KMS-11 (cell line): ENCODE measurements around the gene RTN1.

ENCODE experiments used
- H2AFZ ChIP-seq: fragments of 200-600 bp; sonication (generic); 2 replicates; pipeline ENCODE4 v1.6.1; 2016; ENCODE audit warnings: antibody characterized with exemption, mixed run types, low read depth
- H3K27ac ChIP-seq: fragments of 200-600 bp; sonication (generic); 2 replicates; pipeline ENCODE4 v1.6.1; 2016; ENCODE audit warnings: mild to moderate bottlenecking, mixed run types
- H3K27me3 ChIP-seq: fragments of 200-600 bp; sonication (generic); 2 replicates; pipeline ENCODE4 v1.6.1; 2017; ENCODE audit warnings: mild to moderate bottlenecking, low read depth, mixed run types, moderate library complexity; ENCODE audit not compliant: insufficient read depth
- H3K36me3 ChIP-seq: fragments of 200-600 bp; sonication (generic); 2 replicates; pipeline ENCODE4 v1.6.1; 2017; ENCODE audit warnings: mild to moderate bottlenecking, mixed run types; ENCODE audit not compliant: insufficient read depth
- H3K4me1 ChIP-seq: fragments of 200-600 bp; sonication (generic); 2 replicates; pipeline ENCODE4 v1.6.1; 2016; ENCODE audit warnings: mild to moderate bottlenecking, low read depth, mixed run types; ENCODE audit not compliant: poor library complexity, severe bottlenecking
- H3K4me2 ChIP-seq: fragments of 200-600 bp; sonication (generic); 2 replicates; pipeline ENCODE4 v1.7.0; 2016; ENCODE audit warnings: mild to moderate bottlenecking, mixed run types
- H3K4me3 ChIP-seq: fragments of 200-600 bp; sonication (generic); IDR thresholded peaks from 2 replicates; pipeline ENCODE4 v1.6.1; 2017; ENCODE audit warnings: low read depth, low read length, mixed read lengths; ENCODE audit not compliant: insufficient read depth
- H3K79me2 ChIP-seq: fragments of 200-600 bp; sonication (generic); 2 replicates; pipeline ENCODE4 v1.6.1; 2016; ENCODE audit warnings: low read depth, mixed run types; ENCODE audit not compliant: insufficient read depth
- H3K9ac ChIP-seq: fragments of 200-600 bp; sonication (generic); 2 replicates; pipeline ENCODE4 v1.6.1; 2016; ENCODE audit warnings: mild to moderate bottlenecking, mixed run types
- H4K20me1 ChIP-seq: fragments of 200-600 bp; sonication (generic); 2 replicates; pipeline ENCODE4 v1.6.1; 2016; ENCODE audit warnings: mild to moderate bottlenecking, mixed run types; ENCODE audit not compliant: insufficient read depth
- TF ChIP-seq, protein P1 (sequence below): fragments of 200-600 bp; sonication (generic); conservative IDR thresholded peaks from 2 replicates; pipeline ENCODE4 v1.6.1; 2017; ENCODE audit warnings: low read depth, mild to moderate bottlenecking, antibody characterized with exemption, low read length, moderate library complexity, mixed read lengths

Gene RTN1

GRCh38 chr14:59828276-59828675 is 42.3 kb downstream of the RTN1 start:
- Histone ChIP-seq H3K4me3 (no peak overlapping the region), H3K79me2 (no peaks in the 10 kb centered on the region), H3K27me3 (no peaks in the 10 kb centered on the region), H3K9ac (no peak overlapping the region), H3K27ac (no peak overlapping the region), H3K36me3 (no peaks in the 10 kb centered on the region), H4K20me1 (no peaks in the 10 kb centered on the region), H3K4me2 (no peak overlapping the region), H2AFZ (no peak overlapping the region), H3K4me1 (no peaks in the 10 kb centered on the region)
- TF ChIP-seq, protein P1, sequence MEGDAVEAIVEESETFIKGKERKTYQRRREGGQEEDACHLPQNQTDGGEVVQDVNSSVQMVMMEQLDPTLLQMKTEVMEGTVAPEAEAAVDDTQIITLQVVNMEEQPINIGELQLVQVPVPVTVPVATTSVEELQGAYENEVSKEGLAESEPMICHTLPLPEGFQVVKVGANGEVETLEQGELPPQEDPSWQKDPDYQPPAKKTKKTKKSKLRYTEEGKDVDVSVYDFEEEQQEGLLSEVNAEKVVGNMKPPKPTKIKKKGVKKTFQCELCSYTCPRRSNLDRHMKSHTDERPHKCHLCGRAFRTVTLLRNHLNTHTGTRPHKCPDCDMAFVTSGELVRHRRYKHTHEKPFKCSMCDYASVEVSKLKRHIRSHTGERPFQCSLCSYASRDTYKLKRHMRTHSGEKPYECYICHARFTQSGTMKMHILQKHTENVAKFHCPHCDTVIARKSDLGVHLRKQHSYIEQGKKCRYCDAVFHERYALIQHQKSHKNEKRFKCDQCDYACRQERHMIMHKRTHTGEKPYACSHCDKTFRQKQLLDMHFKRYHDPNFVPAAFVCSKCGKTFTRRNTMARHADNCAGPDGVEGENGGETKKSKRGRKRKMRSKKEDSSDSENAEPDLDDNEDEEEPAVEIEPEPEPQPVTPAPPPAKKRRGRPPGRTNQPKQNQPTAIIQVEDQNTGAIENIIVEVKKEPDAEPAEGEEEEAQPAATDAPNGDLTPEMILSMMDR, result no peak

GRCh38 chr14:59827401-59827800 is 43.2 kb downstream of the RTN1 start:
- no peaks in the 10 kb centered on the region for H3K27me3 ChIP-seq
- H3K36me3 ChIP-seq, result no peaks in the 10 kb centered on the region
- H3K4me3 ChIP-seq, result no peak overlapping the region
- H2AFZ ChIP-seq, result no peak overlapping the region
- H3K9ac ChIP-seq, result no peak overlapping the region
- no peak overlapping the region for H3K27ac ChIP-seq
- TF ChIP-seq, protein P1, result no peak
- H3K4me2 ChIP-seq, result no peak overlapping the region
- no peaks in the 10 kb centered on the region for H4K20me1 ChIP-seq
- H3K79me2 ChIP-seq, result no peaks in the 10 kb centered on the region
- H3K4me1 ChIP-seq, result no peaks in the 10 kb centered on the region

DNA sequence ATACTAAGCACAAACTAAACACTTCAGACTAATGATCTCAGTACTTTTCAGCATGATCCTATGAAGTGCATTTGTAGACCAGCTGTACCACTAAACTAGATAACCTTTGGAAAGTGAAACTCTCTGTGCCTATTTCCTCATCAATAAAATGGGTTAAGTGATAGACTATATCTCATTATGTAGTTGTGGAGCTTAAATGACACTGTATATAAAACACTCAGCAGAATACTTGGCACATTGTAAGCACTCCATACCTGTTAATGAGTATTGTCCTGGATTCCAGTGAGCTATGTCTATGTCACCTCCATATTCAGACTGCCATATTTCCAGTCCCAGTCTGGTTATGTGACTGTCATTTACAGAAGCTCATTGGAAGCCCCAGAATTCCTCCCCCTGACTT is 44.4 kb downstream of the RTN1 start:
- no peaks in the 10 kb centered on the region for H3K36me3 ChIP-seq
- TF ChIP-seq, protein P1, result no peak
- no peak overlapping the region for H3K9ac ChIP-seq
- H3K4me3 ChIP-seq, result no peak overlapping the region
- H2AFZ ChIP-seq, result no peak overlapping the region
- no peaks in the 10 kb centered on the region for H3K4me1 ChIP-seq
- no peaks in the 10 kb centered on the region for H3K79me2 ChIP-seq
- no peak overlapping the region for H3K27ac ChIP-seq
- no peaks in the 10 kb centered on the region for H4K20me1 ChIP-seq
- H3K27me3 ChIP-seq, result no peaks in the 10 kb centered on the region
- no peak overlapping the region for H3K4me2 ChIP-seq

GRCh38 chr14:59823179-59823578 is 47.4 kb downstream of the RTN1 start:
- no peak overlapping the region for H3K4me2 ChIP-seq

More at GRCh38 chr14:59823179-59823578, 47.4 kb downstream of the RTN1 start:
- H3K9ac ChIP-seq, result no peak overlapping the region
- no peaks in the 10 kb centered on the region for H3K36me3 ChIP-seq
- H3K27ac ChIP-seq, result no peak overlapping the region
- H3K4me1 ChIP-seq, result no peaks in the 10 kb centered on the region
- H2AFZ ChIP-seq, result no peak overlapping the region
- H4K20me1 ChIP-seq, result no peaks in the 10 kb centered on the region
- TF ChIP-seq, protein P1, result no peak
- H3K27me3 ChIP-seq, result no peaks in the 10 kb centered on the region
- no peak overlapping the region for H3K4me3 ChIP-seq
- H3K79me2 ChIP-seq, result no peaks in the 10 kb centered on the region
